ENCODE data around the gene GAPDH. TPM values are rescaled to one million over a fixed set of nuclear protein-coding genes. Genes with fewer than 3 reads are reported as not detected.

The GAPDH gene
- total RNA-seq, 1 donor from 2014 or later = 2,230 TPM

GRCh38 chr12:6569786-6570185, 35.5 kb downstream of the GAPDH start:
- no peak for TF ChIP-seq CTCF (IDR thresholded peaks at IDR 0.05; ENCODE audit: unreplicated experiment)
- Mint-ChIP-seq H3K27ac (peak overlapping the region; percentile 25), H3K9me3 (ENCODE audit: low read depth) (no peaks in the 10 kb centered on the region), H3K27me3 (no peaks in the 10 kb centered on the region), H3K36me3 (ENCODE audit: insufficient read depth) (peaks cover 40% of the 10 kb centered on the region), H3K4me3 (ENCODE audit: low read depth) (peak overlapping the region; percentile 99), H3K4me1 (ENCODE audit: low read depth) (peaks cover 15% of the 10 kb centered on the region)
- DNase-seq (ENCODE audit: low spot score, unreplicated experiment) = no peak

GRCh38 chr12:6570264-6570887, 36.1 kb downstream of the GAPDH start:
- H3K36me3 Mint-ChIP-seq (ENCODE audit: insufficient read depth) = peaks cover 42% of the 10 kb centered on the region
- DNase-seq (ENCODE audit: low spot score, unreplicated experiment) = peak; percentile 56
- no peaks in the 10 kb centered on the region for H3K9me3 Mint-ChIP-seq (ENCODE audit: low read depth)
- H3K4me1 Mint-ChIP-seq (ENCODE audit: low read depth) = peaks cover 15% of the 10 kb centered on the region
- peak; percentile 66 for TF ChIP-seq CTCF (IDR thresholded peaks at IDR 0.05; ENCODE audit: unreplicated experiment)
- H3K27ac Mint-ChIP-seq = peak overlapping the region; percentile 59
- H3K27me3 Mint-ChIP-seq = no peaks in the 10 kb centered on the region
- H3K4me3 Mint-ChIP-seq (ENCODE audit: low read depth) = peak overlapping the region; percentile 99

GRCh38 chr12:6573001-6573400, 38.7 kb downstream of the GAPDH start:
- peaks cover 6% of the 10 kb centered on the region for H3K4me1 Mint-ChIP-seq (ENCODE audit: low read depth)
- H3K4me3 Mint-ChIP-seq (ENCODE audit: low read depth) = no peak overlapping the region
- H3K9me3 Mint-ChIP-seq (ENCODE audit: low read depth) = no peaks in the 10 kb centered on the region
- no peak for DNase-seq (ENCODE audit: low spot score, unreplicated experiment)
- no peak for TF ChIP-seq CTCF (IDR thresholded peaks at IDR 0.05; ENCODE audit: unreplicated experiment)
- peaks cover 47% of the 10 kb centered on the region for H3K36me3 Mint-ChIP-seq (ENCODE audit: insufficient read depth)
- no peaks in the 10 kb centered on the region for H3K27me3 Mint-ChIP-seq
- peak overlapping the region; percentile 13 for H3K27ac Mint-ChIP-seq

- Mint-ChIP-seq H3K4me3 (ENCODE audit: low read depth) (no peak overlapping the region), H3K36me3 (ENCODE audit: insufficient read depth) (peaks cover 52% of the 10 kb centered on the region)
Observed at GRCh38 chr12:6574576-6575295, 40.4 kb downstream of the GAPDH start.

GRCh38 chr12:6575648-6576047, 41.3 kb downstream of the GAPDH start:
- Mint-ChIP-seq H3K27me3 (no peaks in the 10 kb centered on the region), H3K9me3 (ENCODE audit: low read depth) (no peaks in the 10 kb centered on the region), H3K4me3 (ENCODE audit: low read depth) (no peak overlapping the region), H3K36me3 (ENCODE audit: insufficient read depth) (peaks cover 52% of the 10 kb centered on the region), H3K27ac (no peak overlapping the region), H3K4me1 (ENCODE audit: low read depth) (no peaks in the 10 kb centered on the region)
- TF ChIP-seq CTCF (IDR thresholded peaks at IDR 0.05; ENCODE audit: unreplicated experiment) = no peak
- no peak for DNase-seq (ENCODE audit: low spot score, unreplicated experiment)

More at GRCh38 chr12:6574576-6575295, 40.4 kb downstream of the GAPDH start:
- Mint-ChIP-seq H3K27ac (peak overlapping the region; percentile 40), H3K9me3 (ENCODE audit: low read depth) (no peaks in the 10 kb centered on the region), H3K27me3 (no peaks in the 10 kb centered on the region), H3K4me1 (ENCODE audit: low read depth) (no peaks in the 10 kb centered on the region)
- no peak for DNase-seq (ENCODE audit: low spot score, unreplicated experiment)
- TF ChIP-seq CTCF (IDR thresholded peaks at IDR 0.05; ENCODE audit: unreplicated experiment) = no peak

All from progenitor cell of endocrine pancreas (in vitro differentiated cells).